ENCODE data around the gene AP3B2.

DNA sequence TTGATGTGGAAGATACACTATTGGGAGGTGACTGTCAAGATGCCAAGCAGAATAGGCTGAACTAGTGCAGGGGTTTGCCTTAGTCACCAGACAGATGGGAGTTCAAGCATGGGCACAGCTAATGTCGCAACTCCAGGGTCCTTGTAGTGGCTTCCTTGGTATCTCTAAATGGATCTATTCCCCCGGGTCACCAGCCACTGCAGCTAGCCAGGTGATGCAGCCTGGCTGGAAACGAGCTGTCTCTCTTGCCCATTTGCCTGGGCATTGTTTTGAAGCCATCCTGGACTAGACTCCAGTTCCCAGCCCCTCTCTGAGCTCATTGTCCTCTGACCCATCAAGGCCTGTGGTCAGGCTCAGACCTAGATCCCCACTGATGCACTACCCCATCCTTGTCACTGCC, 54.1 kb downstream of the AP3B2 start:
- TF ChIP-seq POLR2A (IDR thresholded peaks at IDR 0.05; ENCODE audit: low read length) (no peak), GATA1 (IDR thresholded peaks at IDR 0.05; ENCODE audit: low read depth, low read length) (no peak)
